Measurements from ENCODE around the gene SDK2. TPM values are rescaled to one million over a fixed set of nuclear protein-coding genes. Genes with fewer than 3 reads are reported as not detected.

Gene SDK2
- total and polyA plus RNA-seq, 2 experiments from 2014 or later: 0.59 to 1.2 TPM

- 43% methylated on average over 2 of the region's 2 CpGs for WGBS (ENCODE audit: low lambda C conversion rate, missing lambda C conversion rate)
- Histone ChIP-seq H3K4me1 (ENCODE audit: insufficient read depth) (no peaks in the 10 kb centered on the region), H3K4me3 (no peak overlapping the region), H3K9me3 (ENCODE audit: low read depth) (no peaks in the 10 kb centered on the region), H3K27ac (no peak overlapping the region), H3K4me2 (no peak overlapping the region), H2AFZ (no peak overlapping the region), H4K20me1 (ENCODE audit: insufficient read depth, poor library complexity, severe bottlenecking) (no peaks in the 10 kb centered on the region), H3K9me2 (replicated peaks; ENCODE audit: insufficient read depth) (no peaks in the 10 kb centered on the region), H3K27me3 (peaks cover 7% of the 10 kb centered on the region), H3K36me3 (replicated peaks; ENCODE audit: insufficient read depth, low read depth) (no peaks in the 10 kb centered on the region), H3K79me2 (no peaks in the 10 kb centered on the region)
- TF ChIP-seq, protein P1, sequence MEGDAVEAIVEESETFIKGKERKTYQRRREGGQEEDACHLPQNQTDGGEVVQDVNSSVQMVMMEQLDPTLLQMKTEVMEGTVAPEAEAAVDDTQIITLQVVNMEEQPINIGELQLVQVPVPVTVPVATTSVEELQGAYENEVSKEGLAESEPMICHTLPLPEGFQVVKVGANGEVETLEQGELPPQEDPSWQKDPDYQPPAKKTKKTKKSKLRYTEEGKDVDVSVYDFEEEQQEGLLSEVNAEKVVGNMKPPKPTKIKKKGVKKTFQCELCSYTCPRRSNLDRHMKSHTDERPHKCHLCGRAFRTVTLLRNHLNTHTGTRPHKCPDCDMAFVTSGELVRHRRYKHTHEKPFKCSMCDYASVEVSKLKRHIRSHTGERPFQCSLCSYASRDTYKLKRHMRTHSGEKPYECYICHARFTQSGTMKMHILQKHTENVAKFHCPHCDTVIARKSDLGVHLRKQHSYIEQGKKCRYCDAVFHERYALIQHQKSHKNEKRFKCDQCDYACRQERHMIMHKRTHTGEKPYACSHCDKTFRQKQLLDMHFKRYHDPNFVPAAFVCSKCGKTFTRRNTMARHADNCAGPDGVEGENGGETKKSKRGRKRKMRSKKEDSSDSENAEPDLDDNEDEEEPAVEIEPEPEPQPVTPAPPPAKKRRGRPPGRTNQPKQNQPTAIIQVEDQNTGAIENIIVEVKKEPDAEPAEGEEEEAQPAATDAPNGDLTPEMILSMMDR (IDR thresholded peaks at IDR 0.05; ENCODE audit: poor library complexity): no peak
- TF ChIP-seq EZH2 (IDR thresholded peaks at IDR 0.05; ENCODE audit: borderline replicate concordance): no peak
- TF ChIP-seq EZH2phosphoT487 (IDR thresholded peaks at IDR 0.05; ENCODE audit: low read depth, severe bottlenecking, unreplicated experiment): no peak
- no peak for DNase-seq (ENCODE audit: low spot score)
These were observed 140.7 kb downstream of the SDK2 start for GRCh38 chr17:73503560-73503959.

- Histone ChIP-seq H3K4me1 (ENCODE audit: insufficient read depth) (no peaks in the 10 kb centered on the region), H3K4me3 (no peak overlapping the region), H2AFZ (no peak overlapping the region), H3K79me2 (no peaks in the 10 kb centered on the region), H4K20me1 (ENCODE audit: insufficient read depth, poor library complexity, severe bottlenecking) (no peaks in the 10 kb centered on the region), H3K27ac (no peak overlapping the region), H3K9me3 (ENCODE audit: low read depth) (no peaks in the 10 kb centered on the region), H3K36me3 (replicated peaks; ENCODE audit: insufficient read depth, low read depth) (no peaks in the 10 kb centered on the region), H3K9me2 (replicated peaks; ENCODE audit: insufficient read depth) (no peaks in the 10 kb centered on the region), H3K27me3 (peaks cover 7% of the 10 kb centered on the region), H3K4me2 (no peak overlapping the region)
- TF ChIP-seq EZH2 (IDR thresholded peaks at IDR 0.05; ENCODE audit: borderline replicate concordance) (no peak), EZH2phosphoT487 (IDR thresholded peaks at IDR 0.05; ENCODE audit: low read depth, severe bottlenecking, unreplicated experiment) (no peak)
- TF ChIP-seq, protein P1 (IDR thresholded peaks at IDR 0.05; ENCODE audit: poor library complexity): no peak
- WGBS (ENCODE audit: low lambda C conversion rate, missing lambda C conversion rate): 78% methylated on average over 1 of the region's 2 CpGs
- DNase-seq (ENCODE audit: low spot score): no peak
These were observed 143.7 kb downstream of the SDK2 start for GRCh38 chr17:73500414-73500999.

DNA sequence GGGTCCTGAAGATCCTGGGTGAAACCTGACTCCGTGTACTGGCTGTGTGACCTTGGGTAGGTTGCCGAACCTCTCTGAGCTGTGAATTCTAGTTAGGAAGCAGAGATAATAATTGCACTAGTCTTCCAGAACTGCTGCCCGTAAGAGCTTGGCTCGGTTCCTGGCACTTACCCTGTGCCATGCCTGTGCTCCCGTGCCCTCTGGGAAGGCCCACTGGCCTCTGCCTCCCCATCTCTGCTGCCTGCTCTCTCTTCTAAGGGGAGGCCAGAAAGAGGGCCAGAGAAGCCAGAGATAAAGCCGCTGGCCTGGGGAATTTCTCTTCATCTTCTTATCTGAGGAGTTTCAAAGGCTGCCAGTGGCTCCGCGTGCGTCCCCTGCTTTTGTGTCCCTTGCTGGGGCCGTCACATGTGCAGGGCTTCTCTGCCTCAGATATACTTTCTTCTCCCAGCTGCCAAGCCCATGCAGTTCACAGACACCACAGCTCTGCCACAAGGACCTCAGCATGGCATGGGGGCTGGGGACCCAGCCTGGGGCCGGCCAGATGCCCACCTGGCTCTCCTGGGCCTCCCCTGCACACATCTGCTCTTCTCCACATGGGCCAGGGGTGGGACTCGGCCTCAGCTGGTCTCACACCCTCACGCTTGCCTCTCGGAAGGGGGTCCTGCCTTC lies 145.2 kb downstream of the SDK2 start:
- no peaks in the 10 kb centered on the region for H3K4me1 ChIP-seq (ENCODE audit: insufficient read depth)
- TF ChIP-seq EZH2 (IDR thresholded peaks at IDR 0.05; ENCODE audit: borderline replicate concordance) (no peak), EZH2phosphoT487 (IDR thresholded peaks at IDR 0.05; ENCODE audit: low read depth, severe bottlenecking, unreplicated experiment) (no peak)
- TF ChIP-seq, protein P1 (IDR thresholded peaks at IDR 0.05; ENCODE audit: poor library complexity): no peak
- no peak overlapping the region for H3K4me2 ChIP-seq
- no peaks in the 10 kb centered on the region for H3K79me2 ChIP-seq
- no peak overlapping the region for H3K27ac ChIP-seq
- H3K9me3 ChIP-seq (ENCODE audit: low read depth): no peaks in the 10 kb centered on the region
- peaks cover 7% of the 10 kb centered on the region for H3K27me3 ChIP-seq
- H2AFZ ChIP-seq: no peak overlapping the region
- no peaks in the 10 kb centered on the region for H4K20me1 ChIP-seq (ENCODE audit: insufficient read depth, poor library complexity, severe bottlenecking)
- WGBS (ENCODE audit: low lambda C conversion rate, missing lambda C conversion rate): 77% methylated on average over 14 of the region's 14 CpGs
- DNase-seq (ENCODE audit: low spot score): no peak
- no peaks in the 10 kb centered on the region for H3K36me3 ChIP-seq (replicated peaks; ENCODE audit: insufficient read depth, low read depth)
- no peak overlapping the region for H3K4me3 ChIP-seq
- no peaks in the 10 kb centered on the region for H3K9me2 ChIP-seq (replicated peaks; ENCODE audit: insufficient read depth)

Data from hepatocyte (in vitro differentiated cells).